ENCODE data around the gene CDK9.
"Not testable (repeated sequence)": the region's sequence is repeated elsewhere in the genome, so short reads cannot be mapped to it uniquely, and the experiment has no call there.

The CDK9 gene

DNA sequence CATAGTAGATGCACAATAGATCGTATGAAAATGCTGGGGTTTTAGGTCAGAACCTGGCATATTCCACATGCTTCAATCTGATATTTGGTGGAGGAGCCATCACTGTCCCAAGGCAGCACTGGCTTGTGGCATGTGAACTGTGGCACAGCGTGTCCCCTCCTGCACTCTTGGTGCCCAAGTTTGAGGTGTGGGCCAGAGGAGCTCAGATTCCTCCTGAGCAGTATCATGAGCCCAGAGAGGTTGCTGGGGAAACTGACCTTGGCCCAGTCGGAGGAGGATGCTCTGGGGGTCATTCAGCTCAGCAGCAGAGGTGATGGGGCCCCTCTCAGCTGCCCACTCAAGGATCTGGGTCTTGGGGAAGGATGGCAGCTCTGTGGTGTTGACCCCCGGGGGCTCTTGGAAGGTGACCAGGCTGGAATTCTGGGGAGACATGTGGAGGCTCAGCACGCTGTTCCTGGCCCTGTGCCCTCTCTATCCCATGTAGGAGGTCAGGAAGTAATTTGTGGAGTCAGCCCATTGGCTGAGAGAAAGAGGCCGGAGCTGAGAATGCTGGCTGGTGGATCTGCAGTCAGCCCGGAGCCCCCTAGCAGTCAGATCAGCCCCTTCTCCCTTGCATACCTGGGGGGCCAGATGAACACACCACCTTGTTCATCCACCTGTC lies 40.5 kb downstream of the CDK9 start:
- no peak overlapping the region for H3K4me3 ChIP-seq (ENCODE audit: low read length)
- H3K4me1 ChIP-seq (ENCODE audit: control insufficient read depth, insufficient read depth, low read length) = peaks cover 6% of the 10 kb centered on the region
- no peaks in the 10 kb centered on the region for H3K27me3 ChIP-seq (ENCODE audit: control insufficient read depth, insufficient read depth, low read length)
- no peaks in the 10 kb centered on the region for H3K9me3 ChIP-seq (ENCODE audit: control insufficient read depth, insufficient read depth, low read length)
- no peaks in the 10 kb centered on the region for H3K36me3 ChIP-seq (ENCODE audit: control insufficient read depth, insufficient read depth, low read length)
- H3K27ac ChIP-seq (ENCODE audit: low read length) = no peak overlapping the region
- WGBS (ENCODE audit: insufficient coverage, insufficient read length) = no CpG with 5 or more reads among the region's 7 CpGs
- no peak for DNase-seq (ENCODE audit: low read depth, low spot score)

DNA sequence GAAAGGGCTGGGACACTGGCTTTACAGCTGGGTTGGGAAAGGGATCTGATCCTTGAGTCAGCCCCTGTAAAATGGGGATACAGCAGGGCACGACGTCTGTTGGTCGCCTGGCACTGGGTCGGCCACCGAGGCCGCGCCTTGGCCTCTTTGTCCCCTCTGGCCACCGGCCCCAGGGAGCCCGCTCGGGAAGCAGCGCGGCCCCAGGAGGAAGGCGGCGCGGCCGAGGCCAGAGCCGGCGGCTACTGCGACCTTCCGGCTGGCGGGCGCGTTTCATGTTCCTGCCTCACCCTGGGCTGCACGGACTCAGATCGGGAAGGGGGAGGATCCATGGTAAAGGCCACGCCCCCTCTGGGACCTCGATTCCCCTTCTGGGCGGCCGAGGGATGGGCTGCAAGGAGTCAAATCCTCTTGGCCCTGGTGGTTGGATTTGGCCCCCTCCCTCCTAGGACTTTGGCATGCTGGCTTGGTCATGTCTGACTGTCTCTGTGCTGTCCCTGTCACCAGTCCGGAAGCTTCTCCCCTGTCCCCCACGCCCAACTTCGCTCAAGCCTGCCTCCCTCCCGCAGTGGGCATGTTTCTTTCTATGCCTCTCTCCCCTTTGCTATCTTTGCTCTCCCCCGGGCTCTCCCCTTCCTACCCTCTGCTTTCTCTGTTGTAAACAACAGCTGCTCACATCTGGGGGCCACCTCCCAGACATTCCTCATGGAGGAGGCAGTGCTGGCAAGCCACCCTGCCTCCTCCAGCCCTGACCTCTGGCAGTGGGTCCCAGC lies 42.6 kb downstream of the CDK9 start:
- no peaks in the 10 kb centered on the region for H3K9me3 ChIP-seq (ENCODE audit: control insufficient read depth, insufficient read depth, low read length)
- H3K4me1 ChIP-seq (ENCODE audit: control insufficient read depth, insufficient read depth, low read length) = peaks cover 6% of the 10 kb centered on the region
- no peaks in the 10 kb centered on the region for H3K36me3 ChIP-seq (ENCODE audit: control insufficient read depth, insufficient read depth, low read length)
- H3K27me3 ChIP-seq (ENCODE audit: control insufficient read depth, insufficient read depth, low read length) = no peaks in the 10 kb centered on the region
- no peak overlapping the region for H3K27ac ChIP-seq (ENCODE audit: low read length)
- no CpG with 5 or more reads among the region's 34 CpGs for WGBS (ENCODE audit: insufficient coverage, insufficient read length)
- DNase-seq (ENCODE audit: low read depth, low spot score) = peak; percentile 88
- peak overlapping the region; percentile 10; the same call in 1 of the 2 replicates for H3K4me3 ChIP-seq (ENCODE audit: low read length)

DNA sequence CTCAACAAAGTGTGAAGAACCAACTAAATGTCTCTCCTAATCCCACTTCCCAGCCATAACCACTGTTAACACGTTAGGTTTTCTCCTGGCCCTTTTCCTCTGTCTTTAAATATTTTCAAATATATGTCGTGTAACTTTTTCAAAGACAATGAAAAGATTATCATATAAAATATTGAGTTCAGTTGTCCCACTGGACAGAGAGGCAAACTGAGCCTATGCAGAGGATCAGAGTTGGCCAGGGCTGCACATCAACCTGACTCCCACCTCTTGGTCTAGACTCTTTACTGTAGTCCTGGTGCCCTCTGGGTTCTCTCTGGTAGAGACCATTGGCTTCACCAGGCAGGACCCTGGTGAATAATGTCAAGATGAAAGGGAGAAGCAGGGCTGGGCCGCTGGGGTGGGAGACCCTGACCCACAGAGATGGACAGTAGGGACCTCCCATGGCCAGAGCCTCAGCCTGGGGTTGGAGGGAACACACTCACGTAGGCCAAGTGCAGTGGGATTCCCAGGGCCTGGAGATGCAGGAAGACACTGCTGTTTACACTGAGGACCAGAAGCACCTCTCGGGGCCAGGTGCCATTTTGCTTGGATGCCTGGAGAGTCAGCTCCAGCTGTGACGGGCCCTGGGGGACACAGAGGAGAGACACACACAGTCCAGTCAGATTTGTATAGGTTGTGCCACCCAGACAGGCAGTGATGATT lies 43.5 kb downstream of the CDK9 start:
- no CpG with 5 or more reads among the region's 6 CpGs for WGBS (ENCODE audit: insufficient coverage, insufficient read length)
- no peaks in the 10 kb centered on the region for H3K27me3 ChIP-seq (ENCODE audit: control insufficient read depth, insufficient read depth, low read length)
- no peaks in the 10 kb centered on the region for H3K36me3 ChIP-seq (ENCODE audit: control insufficient read depth, insufficient read depth, low read length)
- no peak overlapping the region for H3K4me3 ChIP-seq (ENCODE audit: low read length)
- no peaks in the 10 kb centered on the region for H3K9me3 ChIP-seq (ENCODE audit: control insufficient read depth, insufficient read depth, low read length)
- DNase-seq (ENCODE audit: low read depth, low spot score) = no peak
- no peak overlapping the region for H3K27ac ChIP-seq (ENCODE audit: low read length)
- H3K4me1 ChIP-seq (ENCODE audit: control insufficient read depth, insufficient read depth, low read length) = peaks cover 6% of the 10 kb centered on the region

DNA sequence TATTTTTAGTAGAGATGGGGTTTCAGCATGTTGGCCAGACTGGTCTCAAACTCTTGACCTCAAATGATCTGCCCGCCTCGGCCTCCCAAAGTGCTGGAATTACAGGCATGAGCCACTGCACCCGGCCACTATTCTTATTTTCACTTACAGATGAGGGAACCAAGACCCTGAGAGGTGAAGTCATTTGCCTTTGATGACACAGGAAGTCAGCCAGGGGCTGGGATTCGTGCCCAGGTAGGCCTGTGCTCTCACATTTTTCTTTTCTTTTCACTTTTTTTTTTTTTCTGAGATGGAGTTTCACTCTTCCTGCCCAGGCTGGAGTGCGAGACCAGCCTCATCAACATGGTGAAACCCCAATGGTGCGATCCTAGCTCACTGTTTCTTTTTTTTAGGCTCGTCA lies 46.4 kb downstream of the CDK9 start:
- Histone ChIP-seq H3K4me1 (ENCODE audit: control insufficient read depth, insufficient read depth, low read length) (peaks cover 3% of the 10 kb centered on the region), H3K4me3 (ENCODE audit: low read length) (no peak overlapping the region)

DNA sequence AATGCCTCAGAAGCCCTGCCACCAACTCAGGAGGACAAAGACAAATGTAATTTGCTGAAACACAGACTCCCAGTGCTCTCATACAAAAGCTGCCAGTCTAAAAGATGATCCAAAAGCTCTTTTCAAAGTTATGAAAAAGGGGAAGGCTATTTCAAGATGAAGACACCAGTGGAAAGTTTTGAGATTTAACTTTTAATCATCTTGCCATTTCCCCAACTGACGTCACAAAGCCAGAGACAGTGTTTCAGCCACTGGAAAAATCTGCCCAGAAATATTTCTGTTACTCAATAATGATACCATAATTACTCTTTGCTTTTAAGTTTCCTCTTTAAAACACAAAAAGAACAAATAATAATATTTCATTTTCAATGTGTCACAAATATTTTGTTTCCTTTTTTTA lies 47.7 kb downstream of the CDK9 start:
- H3K27me3 ChIP-seq (ENCODE audit: control insufficient read depth, insufficient read depth, low read length) = no peaks in the 10 kb centered on the region
- DNase-seq (ENCODE audit: low read depth, low spot score) = no peak
- H3K27ac ChIP-seq (ENCODE audit: low read length) = no peak overlapping the region
- no peak overlapping the region for H3K4me3 ChIP-seq (ENCODE audit: low read length)
- no peaks in the 10 kb centered on the region for H3K9me3 ChIP-seq (ENCODE audit: control insufficient read depth, insufficient read depth, low read length)
- WGBS (ENCODE audit: insufficient coverage, insufficient read length) = no CpG with 5 or more reads among the region's 1 CpG
- H3K4me1 ChIP-seq (ENCODE audit: control insufficient read depth, insufficient read depth, low read length) = peaks cover 3% of the 10 kb centered on the region
- H3K36me3 ChIP-seq (ENCODE audit: control insufficient read depth, insufficient read depth, low read length) = no peaks in the 10 kb centered on the region

More for the DNA sequence above, 46.4 kb downstream of the CDK9 start:
- H3K36me3 ChIP-seq (ENCODE audit: control insufficient read depth, insufficient read depth, low read length) = no peaks in the 10 kb centered on the region
- WGBS (ENCODE audit: insufficient coverage, insufficient read length) = no CpG with 5 or more reads among the region's 7 CpGs
- no peaks in the 10 kb centered on the region for H3K27me3 ChIP-seq (ENCODE audit: control insufficient read depth, insufficient read depth, low read length)
- no peaks in the 10 kb centered on the region for H3K9me3 ChIP-seq (ENCODE audit: control insufficient read depth, insufficient read depth, low read length)
- no peak overlapping the region for H3K27ac ChIP-seq (ENCODE audit: low read length)
- DNase-seq (ENCODE audit: low read depth, low spot score) = no peak

DNA sequence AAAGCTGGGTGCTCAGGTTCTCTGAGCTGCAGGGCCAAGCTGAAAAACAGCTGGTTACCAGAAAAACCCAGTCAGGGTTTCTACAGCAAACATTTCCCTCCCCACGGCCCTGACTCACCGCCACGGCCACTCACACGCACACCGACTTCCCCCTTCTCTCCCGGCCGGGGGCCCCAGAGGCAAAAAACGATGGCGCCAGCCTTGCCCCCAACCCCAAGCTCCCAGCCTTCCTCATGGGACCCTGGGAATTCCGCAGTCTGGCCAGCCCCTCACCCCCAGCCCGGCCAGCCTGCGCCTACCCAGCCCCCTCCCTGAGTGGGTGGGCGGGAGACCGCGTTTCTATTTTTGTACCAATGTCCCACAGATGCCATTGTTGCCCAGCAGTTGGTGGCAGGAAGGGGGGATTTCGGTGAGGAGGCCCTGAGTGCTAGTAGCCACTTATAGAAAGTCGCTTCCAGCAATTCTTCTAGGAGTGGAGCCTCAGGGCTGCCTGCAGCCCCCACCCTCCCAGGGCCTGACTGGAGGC lies 50.2 kb downstream of the CDK9 start:
- Histone ChIP-seq H3K27me3 (ENCODE audit: control insufficient read depth, insufficient read depth, low read length) (no peaks in the 10 kb centered on the region), H3K4me3 (ENCODE audit: low read length) (no peak overlapping the region), H3K4me1 (ENCODE audit: control insufficient read depth, insufficient read depth, low read length) (no peaks in the 10 kb centered on the region; the same call in 1 of the 2 replicates), H3K9me3 (ENCODE audit: control insufficient read depth, insufficient read depth, low read length) (no peaks in the 10 kb centered on the region), H3K27ac (ENCODE audit: low read length) (no peak overlapping the region), H3K36me3 (ENCODE audit: control insufficient read depth, insufficient read depth, low read length) (no peaks in the 10 kb centered on the region)
- WGBS (ENCODE audit: insufficient coverage, insufficient read length) = no CpG with 5 or more reads among the region's 17 CpGs
- DNase-seq (ENCODE audit: low read depth, low spot score) = no peak

DNA sequence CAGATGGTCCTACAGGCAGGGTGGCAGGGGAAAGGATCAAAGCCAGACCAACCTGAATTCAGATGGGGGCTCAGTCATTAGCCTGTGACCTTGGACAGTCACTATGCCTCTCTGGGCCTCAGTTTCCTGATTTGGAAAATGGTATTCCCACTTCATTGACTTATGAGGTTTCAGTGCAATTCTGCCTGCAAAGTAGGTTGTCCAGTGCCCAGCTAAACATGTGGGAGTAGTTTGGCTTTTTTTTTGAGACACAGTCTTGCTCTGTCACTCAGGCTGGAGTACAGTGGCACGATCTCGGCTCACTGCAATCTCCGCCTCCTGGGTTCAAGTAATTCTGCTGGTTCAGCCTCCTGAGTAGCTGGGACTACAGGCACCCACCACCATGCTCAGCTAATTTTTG lies 50.7 kb downstream of the CDK9 start:
- WGBS (ENCODE audit: insufficient coverage, insufficient read length) = no CpG with 5 or more reads among the region's 3 CpGs
- H3K4me1 ChIP-seq (ENCODE audit: control insufficient read depth, insufficient read depth, low read length); DNase-seq (ENCODE audit: low read depth, low spot score); H3K4me3 ChIP-seq (ENCODE audit: low read length); H3K9me3 ChIP-seq (ENCODE audit: control insufficient read depth, insufficient read depth, low read length); H3K27me3 ChIP-seq (ENCODE audit: control insufficient read depth, insufficient read depth, low read length); H3K36me3 ChIP-seq (ENCODE audit: control insufficient read depth, insufficient read depth, low read length); H3K27ac ChIP-seq (ENCODE audit: low read length): not testable (repeated sequence)

DNA sequence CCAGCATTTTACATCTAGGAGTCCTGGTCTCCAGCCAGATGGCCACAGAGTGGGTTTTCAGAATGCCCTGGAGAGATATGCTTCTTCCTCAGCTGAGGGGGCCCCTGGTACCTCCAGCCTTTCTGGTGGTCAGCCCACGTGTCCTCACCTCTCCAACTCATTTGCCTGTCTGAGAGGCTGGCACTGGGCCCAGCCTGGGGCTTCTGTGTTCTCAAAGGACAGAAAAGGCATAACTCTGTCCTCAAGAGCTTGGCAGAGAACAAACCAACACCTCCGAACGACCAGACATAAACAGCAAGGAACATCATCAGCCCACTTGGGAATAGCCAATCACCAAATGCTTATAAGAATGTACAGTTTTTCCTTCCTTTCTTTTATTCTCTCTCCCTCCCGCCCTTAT lies 51.5 kb downstream of the CDK9 start:
- WGBS (ENCODE audit: insufficient coverage, insufficient read length) = 100% methylated on average over 1 of the region's 4 CpGs
- Histone ChIP-seq H3K4me1 (ENCODE audit: control insufficient read depth, insufficient read depth, low read length) (no peaks in the 10 kb centered on the region; the same call in 1 of the 2 replicates), H3K4me3 (ENCODE audit: low read length) (no peak overlapping the region)

DNA sequence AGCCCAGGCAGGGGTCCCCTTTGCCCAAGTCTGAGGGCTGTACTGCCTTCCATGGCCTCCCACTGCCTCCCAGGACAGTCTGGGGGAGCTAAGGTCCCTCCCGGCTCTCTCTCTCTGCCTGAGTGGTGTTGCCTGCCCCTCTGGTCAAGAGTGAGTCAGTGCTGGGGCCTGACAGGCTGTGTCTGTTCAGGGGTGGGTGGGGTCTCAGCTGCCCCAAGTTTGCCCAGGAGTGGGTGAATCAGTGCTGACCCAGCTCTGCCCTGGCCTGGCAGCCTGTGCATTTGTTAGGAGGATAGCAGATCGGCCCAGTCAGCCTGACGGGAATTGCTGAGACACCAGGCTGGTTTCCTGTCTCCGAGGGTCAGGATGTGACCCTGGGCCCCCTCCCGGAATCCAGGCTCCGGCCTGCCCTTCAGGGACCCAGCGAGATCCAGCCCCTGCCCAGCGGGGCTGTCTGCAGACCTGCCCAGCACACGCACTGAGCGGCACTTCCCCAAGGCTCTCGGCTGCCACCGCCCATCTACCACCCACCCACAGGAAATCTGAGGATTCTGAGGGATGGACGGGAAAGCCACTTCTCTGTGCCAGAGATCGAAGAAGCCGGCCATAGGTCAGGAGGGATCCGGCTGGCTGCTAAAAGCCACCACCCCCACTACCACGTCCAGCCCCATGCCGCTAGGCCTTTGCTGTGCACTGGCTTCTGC lies 52.7 kb downstream of the CDK9 start:
- Histone ChIP-seq H3K27me3 (ENCODE audit: control insufficient read depth, insufficient read depth, low read length) (no peaks in the 10 kb centered on the region), H3K27ac (ENCODE audit: low read length) (no peak overlapping the region), H3K36me3 (ENCODE audit: control insufficient read depth, insufficient read depth, low read length) (no peaks in the 10 kb centered on the region), H3K4me3 (ENCODE audit: low read length) (no peak overlapping the region), H3K9me3 (ENCODE audit: control insufficient read depth, insufficient read depth, low read length) (no peaks in the 10 kb centered on the region), H3K4me1 (ENCODE audit: control insufficient read depth, insufficient read depth, low read length) (no peaks in the 10 kb centered on the region; the same call in 1 of the 2 replicates)
- no CpG with 5 or more reads among the region's 18 CpGs for WGBS (ENCODE audit: insufficient coverage, insufficient read length)
- no peak for DNase-seq (ENCODE audit: low read depth, low spot score)

More for the DNA sequence above, 51.5 kb downstream of the CDK9 start:
- Histone ChIP-seq H3K27me3 (ENCODE audit: control insufficient read depth, insufficient read depth, low read length) (no peaks in the 10 kb centered on the region), H3K36me3 (ENCODE audit: control insufficient read depth, insufficient read depth, low read length) (no peaks in the 10 kb centered on the region), H3K9me3 (ENCODE audit: control insufficient read depth, insufficient read depth, low read length) (no peaks in the 10 kb centered on the region), H3K27ac (ENCODE audit: low read length) (no peak overlapping the region)
- DNase-seq (ENCODE audit: low read depth, low spot score) = no peak

All from iPS DF 6.9 (cell line).